Hepatocyte (in vitro differentiated cells): ENCODE data around the gene STX11. TPM values are rescaled to one million over a fixed set of nuclear protein-coding genes. Genes with fewer than 3 reads are reported as not detected.
"Not testable (repeated sequence)": the region's sequence is repeated elsewhere in the genome, so short reads cannot be mapped to it uniquely, and the experiment has no call there.

Experiments
- DNase-seq: peaks from one replicate; pipeline ENCODE4 v3.0.0-alpha.2; 2016; ENCODE audit warnings: low spot score
- H2AFZ ChIP-seq: fragments of 200-600 bp; sonication (generic); 2 replicates; pipeline ENCODE4 v1.6.0; 2016; ENCODE audit warnings: antibody characterized with exemption, mild to moderate bottlenecking
- H3K27ac ChIP-seq: fragments of 200-600 bp; sonication (generic); 2 replicates; pipeline ENCODE4 v1.5.1; 2016; ENCODE audit warnings: mild to moderate bottlenecking
- H3K27me3 ChIP-seq: fragments of 200-600 bp; sonication (generic); 2 replicates; pipeline ENCODE4 v1.6.1; 2016
- H3K36me3 ChIP-seq: fragments of 200-600 bp; sonication (generic); replicated peaks from 2 replicates; pipeline ENCODE4 v1.5.1; 2016; ENCODE audit warnings: low read depth; ENCODE audit not compliant: insufficient read depth
- H3K4me1 ChIP-seq: fragments of 200-600 bp; sonication (generic); 2 replicates; pipeline ENCODE4 v1.5.1; 2016; ENCODE audit warnings: mild to moderate bottlenecking, moderate library complexity; ENCODE audit not compliant: insufficient read depth
- H3K4me2 ChIP-seq: fragments of 200-600 bp; sonication (generic); 2 replicates; pipeline ENCODE4 v1.6.0; 2016
- H3K4me3 ChIP-seq: fragments of 200-600 bp; sonication (generic); 2 replicates; pipeline ENCODE4 v1.5.1; 2016; ENCODE audit warnings: mild to moderate bottlenecking
- H3K79me2 ChIP-seq: fragments of 200-600 bp; sonication (generic); 2 replicates; pipeline ENCODE4 v1.6.0; 2017; ENCODE audit warnings: mild to moderate bottlenecking
- H3K9me2 ChIP-seq: fragments of 200-600 bp; sonication (generic); replicated peaks from 2 replicates; pipeline ENCODE4 v1.6.0; 2017; ENCODE audit warnings: mild to moderate bottlenecking; ENCODE audit not compliant: insufficient read depth
- H3K9me3 ChIP-seq: fragments of 200-600 bp; sonication (generic); 2 replicates; pipeline ENCODE4 v1.5.1; 2016; ENCODE audit warnings: low read depth, mild to moderate bottlenecking
- H4K20me1 ChIP-seq: fragments of 200-600 bp; sonication (generic); 2 replicates; pipeline ENCODE4 v1.6.0; 2016; ENCODE audit warnings: mild to moderate bottlenecking; ENCODE audit not compliant: insufficient read depth, poor library complexity, severe bottlenecking
- CTCF ChIP-seq: fragments of 200-600 bp; sonication (generic); IDR thresholded peaks from 2 replicates; pipeline ENCODE4 v1.5.1; 2016; ENCODE audit warnings: antibody characterized with exemption, mild to moderate bottlenecking; ENCODE audit not compliant: poor library complexity
- EZH2 ChIP-seq: fragments of 200-600 bp; sonication (generic); IDR thresholded peaks from 2 replicates; pipeline ENCODE4 v1.6.1; 2016; ENCODE audit warnings: antibody characterized with exemption, mild to moderate bottlenecking, borderline replicate concordance
- EZH2phosphoT487 ChIP-seq: fragments of 200-600 bp; sonication (generic); IDR thresholded peaks from one replicate; pipeline ENCODE4 v1.6.1; 2018; ENCODE audit warnings: antibody characterized with exemption, mild to moderate bottlenecking, low read depth, moderate library complexity; ENCODE audit not compliant: unreplicated experiment, severe bottlenecking
- WGBS: methylation state at CpG from one replicate; pipeline ENCODE4 v1.1.6; 2016; ENCODE audit warnings: low lambda C conversion rate; ENCODE audit errors: missing lambda C conversion rate; 5-methylcytosine and 5-hydroxymethylcytosine counted together
- polyA plus RNA-seq: library from polyadenylated mRNA; unstranded; fragments of >200 nt; fragmentation: Nextera tagmentation; extraction: Ambion mirVana; gene quantifications from 2 replicates; pipeline ENCODE4 v1.2.1, GENCODE V29; 2016
- total RNA-seq: library from RNA; depleted of rRNA; stranded (reverse); fragments of >200 nt; gene quantifications from 2 replicates; pipeline ENCODE4 v1.2.3, GENCODE V29; 2014

The STX11 gene
- total and polyA plus RNA-seq, 2 experiments from 2014 or later, result 0.27 to 0.48 TPM

- H3K27me3 ChIP-seq, result no peaks in the 10 kb centered on the region
- H4K20me1 ChIP-seq, result no peaks in the 10 kb centered on the region
- H3K9me3 ChIP-seq, result no peaks in the 10 kb centered on the region
- 94% methylated on average over 4 of the region's 4 CpGs for WGBS
- DNase-seq, result no peak
- H2AFZ ChIP-seq, result no peak overlapping the region
- H3K4me2 ChIP-seq, result no peak overlapping the region
- no peaks in the 10 kb centered on the region for H3K79me2 ChIP-seq
- H3K36me3 ChIP-seq, result no peaks in the 10 kb centered on the region
- no peaks in the 10 kb centered on the region for H3K4me1 ChIP-seq
- no peaks in the 10 kb centered on the region for H3K9me2 ChIP-seq
- H3K27ac ChIP-seq, result no peak overlapping the region
- TF ChIP-seq CTCF, result no peak
- no peak for TF ChIP-seq EZH2
- TF ChIP-seq EZH2phosphoT487, result no peak
- no peak overlapping the region for H3K4me3 ChIP-seq
Measured at GRCh38 chr6:144179237-144179636, 28.9 kb downstream of the STX11 start.

- H3K36me3 ChIP-seq, result no peaks in the 10 kb centered on the region
- H3K9me3 ChIP-seq, result no peaks in the 10 kb centered on the region
- H3K4me1 ChIP-seq, result no peaks in the 10 kb centered on the region
- H3K79me2 ChIP-seq, result no peaks in the 10 kb centered on the region
- no peak overlapping the region for H3K27ac ChIP-seq
- WGBS, result 88% methylated on average over 2 of the region's 2 CpGs
- H3K27me3 ChIP-seq, result no peaks in the 10 kb centered on the region
- DNase-seq, result no peak
- H3K4me2 ChIP-seq, result no peak overlapping the region
- H4K20me1 ChIP-seq, result no peaks in the 10 kb centered on the region
- H3K9me2 ChIP-seq, result no peaks in the 10 kb centered on the region
- TF ChIP-seq CTCF (no peak), EZH2 (no peak)
- H2AFZ ChIP-seq, result no peak overlapping the region
- H3K4me3 ChIP-seq, result no peak overlapping the region
Measured at GRCh38 chr6:144179828-144180227, 29.5 kb downstream of the STX11 start.

- H3K4me1 ChIP-seq, H3K36me3 ChIP-seq, DNase-seq, H3K4me2 ChIP-seq, H3K27ac ChIP-seq, H3K9me2 ChIP-seq, H2AFZ ChIP-seq, H3K27me3 ChIP-seq, H3K79me2 ChIP-seq, H4K20me1 ChIP-seq, H3K4me3 ChIP-seq, H3K9me3 ChIP-seq: not testable (repeated sequence)
- WGBS, result 76% methylated on average over 1 of the region's 1 CpG
Measured at GRCh38 chr6:144180354-144180753, 30.0 kb downstream of the STX11 start.

GRCh38 chr6:144181639-144182038, 31.3 kb downstream of the STX11 start:
- H3K4me1 ChIP-seq, result no peaks in the 10 kb centered on the region
- no peak overlapping the region for H2AFZ ChIP-seq
- no peaks in the 10 kb centered on the region for H3K79me2 ChIP-seq
- H3K4me2 ChIP-seq, result no peak overlapping the region
- H3K9me3 ChIP-seq, result no peaks in the 10 kb centered on the region
- H4K20me1 ChIP-seq, result no peaks in the 10 kb centered on the region
- TF ChIP-seq CTCF, result no peak
- no peak for TF ChIP-seq EZH2phosphoT487
- no peak for TF ChIP-seq EZH2
- H3K36me3 ChIP-seq, result no peaks in the 10 kb centered on the region
- WGBS, result 91% methylated on average over 2 of the region's 2 CpGs
- no peak overlapping the region for H3K27ac ChIP-seq
- H3K27me3 ChIP-seq, result no peaks in the 10 kb centered on the region
- H3K4me3 ChIP-seq, result no peak overlapping the region
- no peaks in the 10 kb centered on the region for H3K9me2 ChIP-seq
- no peak for DNase-seq

GRCh38 chr6:144184186-144184585, 33.9 kb downstream of the STX11 start:
- not testable (repeated sequence) for H3K36me3 ChIP-seq

More at GRCh38 chr6:144184186-144184585, 33.9 kb downstream of the STX11 start:
- not testable (repeated sequence) for H3K27me3 ChIP-seq, H3K27ac ChIP-seq, H3K4me1 ChIP-seq, H4K20me1 ChIP-seq, H3K4me3 ChIP-seq, H3K9me3 ChIP-seq, H3K9me2 ChIP-seq, DNase-seq, H3K79me2 ChIP-seq, H3K4me2 ChIP-seq, H2AFZ ChIP-seq
- 92% methylated on average over 1 of the region's 1 CpG for WGBS
